Adrenal gland (tissue), 12 donors: Measurements from ENCODE around the gene NOS1. TPM values are rescaled to one million over a fixed set of nuclear protein-coding genes. Genes with fewer than 3 reads are reported as not detected.

Experiments used
- DNase-seq, 7 donors: peaks; one replicate each; pipeline ENCODE4 v3.0.0-alpha.2; 2019 to 2020
- H3K27ac ChIP-seq, 5 donors: fragments of 200-600 bp; sonication (generic) in 4 of 5; 1 replicate in 3 of 5; 2 replicates in 2 of 5; pipeline versions ENCODE4 v1.5.1 to v1.8.0; 2016 to 2020; ENCODE audit warnings: mild to moderate bottlenecking in 1 of 5
- H3K27me3 ChIP-seq: fragments of 200-600 bp; 2 replicates; pipeline ENCODE4 v1.8.0; 2021
- H3K36me3 ChIP-seq, 2 donors: fragments of 200-600 bp; replicated peaks in 1 of 2; 1 replicate in 1 of 2; 2 replicates in 1 of 2; pipeline versions ENCODE4 v1.5.1 to v1.8.0; 2018 to 2022
- H3K4me1 ChIP-seq, 2 donors: fragments of 200-600 bp; replicated peaks in 1 of 2; 1 replicate in 1 of 2; 2 replicates in 1 of 2; pipeline versions ENCODE4 v1.5.1 to v1.8.0; 2018 to 2021
- H3K4me3 ChIP-seq, 4 donors: fragments of 200-600 bp; sonication (generic) in 3 of 4; one replicate each; pipeline ENCODE4 v1.5.1; 2016 to 2018
- H3K9me3 ChIP-seq, 3 donors: fragments of 200-600 bp; sonication (generic) in 1 of 3; replicated peaks in 1 of 3; 1 replicate in 2 of 3; 2 replicates in 1 of 3; pipeline versions ENCODE4 v1.5.1 to v1.8.0; 2016 to 2021
- CTCF ChIP-seq, 6 experiments: fragments of 450-650 bp in 4 of 6; fragments of 200-600 bp in 2 of 6; sonication (generic) in 1 of 6; IDR thresholded peaks; 1 replicate in 5 of 6; 2 replicates in 1 of 6; pipeline versions ENCODE4 v1.5.1 to v1.8.0; 2016 to 2021; ENCODE audit warnings: antibody characterized with exemption in 6 of 6, mild to moderate bottlenecking in 2 of 6, moderate library complexity in 1 of 6
- POLR2A ChIP-seq, 2 donors: fragments of 450-650 bp; IDR thresholded peaks; one replicate each; pipeline ENCODE4 v1.6.1; 2017; ENCODE audit warnings: antibody characterized with exemption in 2 of 2, mild to moderate bottlenecking in 2 of 2, moderate library complexity in 1 of 2
- WGBS, 4 donors: extraction: QIAGEN DNeasy Blood & Tissue Kit in 2 of 4; methylation state at CpG; one replicate each; pipeline versions ENCODE4 v1.1.5 to v1.1.7; 2013 to 2017; 5-methylcytosine and 5-hydroxymethylcytosine counted together
- intact Hi-C, 2 donors: fragments of 100-400 bp; cut with DNase I; formaldehyde crosslinking; loops; one replicate each; pipeline versions ENCODE4 v1.14.1 to v1.15.0; 2022 to 2023
- polyA plus RNA-seq, 3 donors: library from polyadenylated mRNA; stranded (reverse); fragments of 200-250 nt in 2 of 3; fragments of 350-450 nt in 1 of 3; fragmentation: Illumina TruSeq in 1 of 3; extraction: RNeasy Lipid Tissue Mini Kit (QIAGEN cat#74804) in 1 of 3; gene quantifications; one replicate each; pipeline ENCODE4 v1.2.3, GENCODE V29; 2013 to 2014
- total RNA-seq, 9 donors: library from RNA; depleted of rRNA in 4 of 9; stranded (reverse); fragments of >200 nt in 4 of 9; fragments of 120-200 nt in 1 of 9; fragmentation: NEBNext Ultra II Directional in 1 of 9; extraction: Animal tissue kit (Norgen Biotek cat#: 25700) in 1 of 9; gene quantifications; one replicate each; pipeline versions ENCODE4 v1.1.0 to v1.2.4, GENCODE V29; 2013 to 2023
- donor health status: healthy with polysubstance abuse.
- donor health status: Bipolar disorder and iron deficiency.
- donor health status: DM: yes; HTN: yes; CAD: no.
- donor health status: DM: no; HTN: no; CAD: no.
- donor health status: DM: no; HTN: no; CAD: no.
- donor health status: DM: yes; HTN: yes; CAD: no.

NOS1 gene
- total and polyA plus RNA-seq, 12 donors, result under 0.01 to 0.26 (median 0.07) TPM; not detected in 2

- no peak for DNase-seq
- Histone ChIP-seq H3K4me1 (no peaks in the 10 kb centered on the region), H3K4me3 (no peak overlapping the region), H3K36me3 (no peaks in the 10 kb centered on the region), H3K9me3 (no peaks in the 10 kb centered on the region), H3K27me3 (peaks cover 11% of the 10 kb centered on the region), H3K27ac (no peak overlapping the region)
- TF ChIP-seq CTCF (IDR thresholded peaks at IDR 0.05) (no peak), POLR2A (IDR thresholded peaks at IDR 0.05) (no peak)
- intact Hi-C loops, result no loop called here
- WGBS, 4 donors, result 83 to 90% (median 87%) methylated on average over 15 of the region's 15 CpGs
Observed at GRCh38 chr12:117234441-117234840, 127.0 kb downstream of the NOS1 start.

GRCh38 chr12:117231750-117232149, 129.7 kb downstream of the NOS1 start:
- 79 to 87% (median 83%) methylated on average over 11 of the region's 11 CpGs for WGBS, 4 donors
- Histone ChIP-seq H3K9me3 (no peaks in the 10 kb centered on the region), H3K4me3 (no peak overlapping the region), H3K27ac (no peak overlapping the region), H3K27me3 (peaks cover 11% of the 10 kb centered on the region), H3K36me3 (no peaks in the 10 kb centered on the region), H3K4me1 (no peaks in the 10 kb centered on the region)
- DNase-seq, result no peak
- intact Hi-C loops, result no loop called here
- TF ChIP-seq CTCF (IDR thresholded peaks at IDR 0.05), result no peak
- TF ChIP-seq POLR2A (IDR thresholded peaks at IDR 0.05), result no peak

GRCh38 chr12:117228239-117228638, 133.2 kb downstream of the NOS1 start:
- DNase-seq, result no peak
- Histone ChIP-seq H3K9me3 (no peaks in the 10 kb centered on the region), H3K27ac (no peak overlapping the region), H3K4me3 (no peak overlapping the region), H3K27me3 (peaks cover 11% of the 10 kb centered on the region), H3K4me1 (no peaks in the 10 kb centered on the region), H3K36me3 (no peaks in the 10 kb centered on the region)
- WGBS, 4 donors, result 41 to 57% (median 47%) methylated on average over 2 of the region's 2 CpGs
- intact Hi-C loops, result no loop called here
- TF ChIP-seq POLR2A (IDR thresholded peaks at IDR 0.05) (no peak), CTCF (IDR thresholded peaks at IDR 0.05) (no peak)

- WGBS, 4 donors, result 43 to 50% (median 46%) methylated on average over 2 to 12 of the region's 12 CpGs
- no peaks in the 10 kb centered on the region for H3K4me1 ChIP-seq
- H3K4me3 ChIP-seq, result no peak overlapping the region
- H3K9me3 ChIP-seq, result no peaks in the 10 kb centered on the region
- TF ChIP-seq POLR2A (IDR thresholded peaks at IDR 0.05), result no peak
- no peak for TF ChIP-seq CTCF (IDR thresholded peaks at IDR 0.05)
- no peak for DNase-seq
- H3K36me3 ChIP-seq, result no peaks in the 10 kb centered on the region
- H3K27ac ChIP-seq, result no peak overlapping the region
- H3K27me3 ChIP-seq, result peaks cover 8% of the 10 kb centered on the region
- intact Hi-C loops, result no loop called here
Observed at GRCh38 chr12:117227000-117227653, 134.3 kb downstream of the NOS1 start.
